ENCODE measurements around the gene VSTM4.

The VSTM4 gene, protein sequence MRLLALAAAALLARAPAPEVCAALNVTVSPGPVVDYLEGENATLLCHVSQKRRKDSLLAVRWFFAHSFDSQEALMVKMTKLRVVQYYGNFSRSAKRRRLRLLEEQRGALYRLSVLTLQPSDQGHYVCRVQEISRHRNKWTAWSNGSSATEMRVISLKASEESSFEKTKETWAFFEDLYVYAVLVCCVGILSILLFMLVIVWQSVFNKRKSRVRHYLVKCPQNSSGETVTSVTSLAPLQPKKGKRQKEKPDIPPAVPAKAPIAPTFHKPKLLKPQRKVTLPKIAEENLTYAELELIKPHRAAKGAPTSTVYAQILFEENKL

DNA sequence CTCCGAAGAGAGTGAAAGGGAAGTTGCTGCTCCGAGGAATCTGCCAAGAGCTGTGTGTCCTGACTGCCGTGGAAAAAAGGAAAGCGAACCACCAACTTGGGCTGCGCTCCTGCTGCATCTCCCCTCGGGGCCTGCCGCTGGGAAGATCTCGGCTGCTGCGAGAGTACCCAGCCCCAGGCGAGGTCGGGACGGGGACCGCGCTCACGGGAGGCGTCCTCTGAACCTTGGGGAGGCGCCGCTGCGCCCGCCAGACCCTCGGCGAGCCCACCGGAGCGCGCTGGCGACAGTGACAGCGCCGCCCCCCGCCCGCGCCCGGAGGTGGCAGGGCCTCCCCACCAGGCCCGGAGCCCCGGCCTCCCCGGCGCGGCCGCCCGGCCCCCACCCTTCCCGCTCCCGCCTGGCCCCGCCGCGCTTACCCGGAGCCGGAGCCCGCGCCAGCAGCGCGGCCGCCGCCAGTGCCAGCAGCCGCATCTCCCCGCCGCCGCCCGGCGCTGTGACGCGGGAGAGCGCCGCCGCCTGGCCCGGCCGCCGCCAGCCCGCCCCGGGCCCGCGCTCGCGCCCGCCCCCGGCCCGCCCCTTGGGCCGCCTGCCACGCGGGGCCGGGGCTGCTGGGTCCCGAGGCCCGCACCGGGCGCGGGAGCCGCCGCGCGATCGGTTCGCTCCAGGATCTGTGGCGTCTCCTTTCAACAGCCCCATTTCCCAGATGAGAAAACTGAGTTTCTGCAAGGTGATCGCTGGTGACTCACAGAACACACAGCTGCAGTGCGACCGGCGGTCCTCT lies at the start of gene VSTM4:
VSTM4 (minus strand) TSS at position 508 of the 781 bp plus-strand sequence; CDS start at position 471, 37 bp downstream.
- DNase-seq: no peak

DNA sequence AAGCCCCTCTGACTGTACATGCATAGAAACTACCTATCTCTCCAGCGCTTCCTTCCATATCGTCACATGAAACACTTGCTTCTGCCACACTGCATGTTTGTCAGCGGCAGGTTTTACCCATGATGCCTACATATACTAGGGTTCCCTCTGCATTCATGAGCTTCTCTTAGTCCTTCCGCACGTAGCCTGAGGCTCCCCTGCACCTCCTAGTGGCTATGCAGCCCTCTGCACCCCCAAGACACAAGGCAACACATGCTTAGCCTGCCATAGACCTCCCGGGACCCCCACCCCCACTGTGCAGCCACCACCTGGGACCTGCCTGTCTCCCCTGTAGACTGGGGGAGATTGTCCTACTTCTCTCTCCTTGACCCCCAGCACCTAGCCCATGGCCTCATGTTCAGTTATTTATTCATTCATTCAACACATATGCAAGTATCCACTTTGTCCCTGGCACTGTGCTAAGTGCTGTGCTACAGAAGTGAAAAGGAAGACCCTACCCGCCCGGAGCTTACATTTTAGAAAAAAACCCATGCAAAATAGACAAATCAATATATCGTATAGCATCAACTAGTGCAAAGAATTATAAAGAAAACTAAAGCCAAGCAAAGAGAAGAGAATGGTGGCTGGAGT lies 49.4 kb upstream of the VSTM4 start:
- no peak for DNase-seq

DNA sequence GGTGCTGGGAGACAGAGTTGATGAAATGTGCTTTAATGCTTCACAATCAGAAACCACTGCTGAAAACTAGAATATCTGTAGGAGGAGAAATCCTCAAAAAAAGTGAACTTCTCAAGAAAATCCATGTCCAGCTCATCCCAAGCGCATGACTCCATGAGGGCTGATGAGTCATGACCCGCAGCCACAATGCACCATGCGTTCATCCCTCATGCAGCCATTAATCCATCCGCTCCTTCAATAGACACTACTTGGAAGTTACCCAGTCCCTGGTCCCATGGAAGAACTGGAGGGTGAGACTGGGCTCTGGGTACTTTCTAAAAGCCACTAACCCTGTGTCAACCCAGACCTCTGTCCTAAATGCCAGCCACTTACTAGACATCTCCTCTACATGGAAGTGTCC lies 48.4 kb upstream of the VSTM4 start:
- DNase-seq: no peak

DNA sequence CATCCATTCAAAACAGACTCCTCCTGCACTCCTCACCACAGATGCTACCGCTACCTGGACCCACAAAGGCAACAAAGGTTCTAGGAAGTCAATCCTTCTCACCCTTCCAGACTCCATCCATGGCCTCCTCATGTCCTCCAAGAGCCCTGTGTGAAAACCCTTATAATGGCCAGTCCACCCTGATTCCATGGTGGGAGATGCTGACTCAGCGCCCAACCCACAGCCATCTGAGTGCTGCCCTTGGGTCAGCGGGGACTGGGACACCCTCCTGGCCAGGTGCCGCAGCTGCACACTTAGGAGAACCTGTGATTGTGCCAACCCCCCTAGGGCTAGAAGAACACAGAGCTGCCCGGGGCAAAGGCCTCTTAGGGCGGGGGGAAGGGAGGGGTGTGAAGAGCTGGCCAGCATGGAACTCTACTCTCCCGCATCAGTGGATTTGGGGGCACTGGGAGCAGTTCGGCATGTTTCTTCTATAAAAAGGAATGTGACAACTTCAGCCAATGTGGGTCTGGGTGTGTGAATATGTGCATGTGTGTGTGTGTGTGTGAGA lies 47.5 kb upstream of the VSTM4 start:
- DNase-seq: no peak

DNA sequence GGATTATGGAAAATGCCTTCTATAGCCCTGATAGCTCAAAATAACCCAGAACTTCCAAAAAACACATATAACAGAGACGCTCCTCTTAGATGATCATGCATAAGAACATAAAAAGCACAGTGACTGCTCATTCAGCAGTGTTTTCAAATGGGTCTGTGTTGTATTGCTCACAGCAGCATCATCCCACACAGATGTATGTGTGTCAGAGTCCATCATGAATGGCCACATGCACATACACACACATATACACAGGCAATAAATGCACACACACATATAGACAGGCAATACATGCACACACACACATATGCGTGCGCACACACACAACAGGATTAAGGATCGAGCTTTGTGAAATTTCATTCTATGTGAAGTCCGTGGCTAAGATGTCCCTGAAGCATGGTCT lies 46.7 kb upstream of the VSTM4 start:
- no peak for DNase-seq

DNA sequence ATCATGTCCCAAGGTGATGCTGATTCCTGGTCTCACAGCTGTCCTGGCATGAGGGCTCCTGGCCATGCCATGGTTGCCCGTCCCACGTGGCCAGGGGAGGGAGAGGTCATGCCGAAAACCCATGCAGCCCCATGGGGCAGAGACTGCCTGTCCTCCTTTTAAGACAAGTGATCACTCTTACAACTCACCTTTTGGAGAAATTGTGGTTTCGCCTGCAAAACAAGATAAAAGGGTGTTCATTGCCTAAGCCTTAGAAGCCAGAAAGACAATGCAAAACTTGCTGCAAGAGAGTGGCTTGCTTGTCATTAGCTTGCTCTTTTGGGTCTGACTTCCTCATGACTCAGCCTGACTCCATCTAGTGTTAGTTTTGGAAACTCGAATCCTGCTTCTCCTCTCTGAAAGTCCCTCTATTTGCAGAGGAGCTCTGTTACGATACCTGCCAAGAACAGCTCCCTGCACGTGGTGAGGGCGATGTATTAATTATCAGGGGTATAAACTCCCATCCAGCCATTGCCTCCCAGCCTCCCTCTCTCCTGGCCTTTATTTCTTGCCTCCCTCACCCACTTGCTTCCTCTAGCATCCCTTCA lies 46.2 kb upstream of the VSTM4 start:
- no peak for DNase-seq

DNA sequence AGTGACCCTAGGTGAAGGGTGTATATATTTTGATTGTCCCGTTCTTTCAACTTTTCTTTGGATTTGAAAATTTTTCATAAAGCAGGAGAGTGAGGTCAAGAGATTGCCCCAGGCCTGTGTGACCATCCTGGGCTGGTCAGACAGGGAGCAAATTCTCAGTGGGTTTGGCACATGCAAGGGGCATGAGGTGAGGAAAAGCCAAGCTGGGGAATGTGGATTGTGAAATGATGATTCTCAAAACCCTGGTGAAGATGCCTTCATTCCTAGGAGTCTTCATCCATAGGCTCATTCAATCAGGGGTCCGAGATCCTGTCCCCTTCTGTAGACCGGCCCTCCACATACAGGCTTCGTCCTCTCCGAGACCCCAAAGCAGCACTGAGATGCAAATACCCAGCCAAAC lies 45.5 kb upstream of the VSTM4 start:
- DNase-seq: no peak

DNA sequence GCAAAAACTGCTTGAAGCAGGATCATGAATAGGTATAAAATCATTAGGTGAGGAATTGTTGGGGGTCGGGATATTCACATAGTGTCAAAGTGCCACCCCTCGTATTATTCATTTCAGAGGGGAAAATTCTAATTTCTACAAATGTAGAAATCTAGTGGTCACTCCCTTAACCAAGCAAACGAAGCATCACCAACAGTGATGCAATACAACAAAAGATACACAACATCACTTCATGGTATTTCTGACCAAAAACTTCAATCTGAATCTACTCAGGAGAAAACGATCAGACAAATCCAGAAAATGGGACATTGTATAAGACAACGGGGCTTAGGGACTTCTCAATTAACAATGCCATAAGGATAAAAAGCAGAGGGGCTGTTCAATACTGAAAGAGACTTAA lies 44.8 kb upstream of the VSTM4 start:
- DNase-seq: no peak

DNA sequence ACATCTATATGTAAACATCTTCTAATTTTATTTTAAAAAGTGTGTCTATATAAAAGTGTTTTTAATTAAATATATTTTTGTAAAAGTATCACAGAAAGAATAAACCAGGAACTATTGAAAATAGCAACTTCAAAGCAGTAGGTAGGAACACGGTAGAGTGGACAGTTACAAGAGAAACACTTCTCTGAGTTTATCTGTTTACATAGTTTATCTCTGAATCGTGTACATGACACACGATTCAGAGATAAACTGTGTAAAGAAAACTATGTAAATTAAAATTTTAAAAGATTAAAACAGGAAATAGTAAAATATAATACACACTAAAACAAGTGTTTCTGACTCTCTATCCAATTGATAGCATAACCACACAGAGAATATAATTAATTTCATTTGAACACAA lies 43.6 kb upstream of the VSTM4 start:
- DNase-seq: no peak

DNA sequence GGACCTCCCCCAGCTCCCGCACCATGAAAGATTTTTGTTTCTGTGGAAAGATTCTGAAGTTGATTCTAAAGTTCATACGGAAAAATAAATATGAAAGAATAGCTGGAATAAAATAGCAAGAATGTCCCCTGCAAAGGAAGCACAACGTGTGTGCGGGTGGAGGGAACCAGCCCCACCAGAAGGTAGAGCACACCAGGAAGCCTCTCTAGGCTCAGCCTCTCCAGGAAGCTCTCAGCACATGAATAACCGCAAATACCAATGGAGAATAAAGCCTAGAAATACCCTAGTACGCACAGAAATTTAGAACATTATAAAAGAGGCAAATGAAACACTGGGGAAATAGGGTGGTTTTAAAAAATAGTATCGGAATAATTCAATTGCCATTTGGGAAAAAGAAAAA lies 43.1 kb upstream of the VSTM4 start:
- no peak for DNase-seq

DNA sequence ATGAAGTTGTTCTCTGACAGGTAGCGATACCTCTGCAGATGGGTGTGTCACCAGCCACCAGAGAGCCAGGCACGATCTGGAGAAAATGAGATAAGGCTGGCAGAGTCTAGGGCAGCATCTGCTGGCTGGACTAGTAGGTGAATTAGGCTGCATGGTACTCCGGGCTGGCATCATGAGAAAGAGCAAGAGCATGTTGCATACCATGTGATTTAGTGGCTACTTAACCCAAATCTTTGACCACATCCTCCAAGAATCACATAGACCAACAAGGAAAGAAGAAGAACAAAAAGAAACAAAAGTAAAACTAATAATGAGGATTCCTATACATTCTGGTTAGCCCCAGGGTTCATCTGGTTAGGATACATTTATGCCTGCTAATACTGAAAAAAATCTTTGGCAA lies 41.9 kb upstream of the VSTM4 start:
- no peak for DNase-seq

DNA sequence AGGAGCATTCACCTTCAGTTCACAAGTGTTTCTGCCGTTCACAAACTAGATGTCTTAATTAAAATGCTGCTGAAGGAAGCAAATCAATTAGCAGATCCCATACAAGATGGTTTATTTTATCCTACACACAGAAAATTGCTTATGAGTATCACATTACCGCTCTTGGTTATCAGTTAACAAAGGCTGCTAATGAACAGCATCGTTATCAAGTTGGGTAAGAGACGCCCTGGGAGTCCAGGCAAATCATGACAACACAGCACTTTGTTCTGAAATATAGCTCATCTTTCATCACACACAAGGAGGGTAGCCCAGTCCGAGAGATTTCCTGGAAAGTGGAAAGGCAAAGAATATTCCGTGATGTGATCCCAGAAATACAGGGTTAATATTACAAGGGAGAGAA lies 39.3 kb upstream of the VSTM4 start:
- DNase-seq: no peak

DNA sequence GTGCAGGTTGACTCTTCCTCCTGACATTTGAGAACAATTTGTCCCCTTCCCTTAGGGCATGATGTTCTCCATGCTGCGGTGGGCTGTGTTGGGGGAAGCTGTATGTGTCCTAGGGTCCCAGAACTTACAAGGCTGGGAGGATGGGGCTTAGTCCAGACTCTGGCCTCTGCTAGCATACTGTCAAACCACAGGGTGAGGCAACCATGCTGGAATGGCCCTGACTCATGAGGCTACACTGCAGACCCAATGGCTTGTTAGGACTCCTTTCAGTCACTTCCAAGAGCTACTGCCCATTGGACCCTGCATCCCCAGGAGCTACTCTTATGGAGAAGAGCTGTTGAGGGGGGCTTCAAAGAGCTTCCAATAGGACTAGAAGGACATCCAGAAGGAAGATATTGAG lies 38.6 kb upstream of the VSTM4 start:
- no peak for DNase-seq

DNA sequence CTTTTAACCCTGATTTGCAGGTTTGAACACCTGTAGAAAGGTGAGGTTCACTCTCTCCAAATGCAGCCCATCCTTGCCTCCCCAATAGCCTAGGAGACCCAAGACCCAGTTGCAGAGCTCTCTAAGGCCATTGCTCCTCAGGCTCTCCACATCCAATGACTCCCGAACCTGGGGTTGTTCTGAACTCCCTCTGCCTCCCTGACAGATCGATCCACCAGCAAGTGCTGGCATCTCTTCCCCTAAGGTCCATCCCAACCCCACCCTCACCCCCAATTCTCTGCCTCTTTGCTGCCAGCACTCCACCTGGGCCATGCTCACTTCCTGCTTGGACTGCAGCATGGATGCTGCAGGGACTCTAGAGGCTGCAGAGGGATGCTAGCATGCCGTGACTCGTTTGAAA lies 37.8 kb upstream of the VSTM4 start:
- no peak for DNase-seq

DNA sequence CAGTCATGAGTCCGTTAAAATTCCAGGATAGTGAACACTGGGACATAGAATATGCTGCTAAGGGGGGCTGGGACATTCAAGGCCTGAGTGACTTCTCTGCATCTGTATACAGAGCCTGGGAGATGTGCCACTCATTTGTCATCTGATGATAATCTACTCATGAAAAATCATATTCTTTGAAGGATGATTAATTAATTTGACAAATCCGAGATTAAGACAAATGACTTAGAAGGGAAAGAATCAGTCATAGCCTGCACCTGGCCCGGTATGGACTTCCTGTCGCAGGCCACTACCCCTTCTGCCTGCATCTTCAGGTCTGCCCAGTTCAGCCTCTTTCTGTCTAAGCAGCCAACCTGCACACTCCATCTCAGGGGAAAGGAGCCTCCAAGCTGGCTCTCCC lies 37.3 kb upstream of the VSTM4 start:
- no peak for DNase-seq

DNA sequence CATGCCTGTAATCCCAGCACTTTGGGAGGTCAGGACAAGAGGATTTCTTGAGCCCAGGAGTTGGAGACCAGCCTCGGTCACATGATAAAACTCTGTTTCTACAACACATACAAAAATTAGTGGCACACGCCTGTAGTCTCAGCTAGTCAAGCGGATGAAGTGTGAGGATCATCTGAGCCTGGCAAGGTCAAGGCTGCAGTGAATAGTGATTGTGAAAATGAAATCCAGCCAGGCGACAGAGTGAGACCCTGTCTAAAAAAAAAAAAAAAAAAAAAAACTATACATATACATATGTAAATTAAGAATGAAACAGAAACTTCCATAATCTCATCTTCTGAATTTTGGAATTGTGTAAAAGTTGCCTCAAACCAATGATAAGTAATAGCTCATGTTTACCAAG lies 36.7 kb upstream of the VSTM4 start:
- DNase-seq: no peak

DNA sequence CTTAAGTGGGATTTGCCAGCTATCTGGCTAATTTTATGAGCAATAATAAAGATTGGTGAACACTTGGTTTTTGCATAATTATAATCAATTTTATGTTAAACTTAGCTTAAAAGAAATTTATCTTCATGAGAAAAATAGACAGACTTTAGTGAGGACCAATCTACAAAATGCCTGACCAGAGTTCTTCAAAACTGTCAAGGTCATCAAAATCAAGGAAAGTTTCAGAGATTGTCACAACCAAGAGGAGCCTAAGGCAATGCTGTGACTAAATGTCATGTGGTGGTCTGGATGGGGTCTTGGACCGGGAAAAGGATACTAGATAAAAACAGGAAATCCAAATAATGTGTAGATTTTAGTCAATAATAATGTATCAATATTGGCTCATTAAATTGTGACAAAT lies 36.2 kb upstream of the VSTM4 start:
- DNase-seq: no peak

DNA sequence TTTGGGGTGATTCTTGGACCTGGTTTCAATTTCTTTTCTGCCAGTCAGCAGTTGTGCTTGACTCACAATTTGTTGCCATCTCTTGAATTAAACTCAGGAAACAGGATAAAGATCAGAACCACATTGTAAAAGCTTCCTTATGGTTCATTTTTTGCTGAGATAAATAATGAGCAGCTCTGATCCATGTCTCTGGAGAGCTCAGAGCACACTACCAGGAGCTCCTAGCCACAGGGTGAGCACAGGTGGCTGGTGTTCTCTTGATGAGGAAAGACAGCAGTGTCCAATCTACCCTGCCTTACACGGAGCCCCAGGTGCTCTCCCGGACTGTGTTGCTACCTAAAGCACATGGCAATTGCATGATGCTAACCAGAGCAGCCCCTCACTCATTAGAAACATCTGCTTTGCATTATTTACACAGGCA lies 35.7 kb upstream of the VSTM4 start:
- DNase-seq: no peak

DNA sequence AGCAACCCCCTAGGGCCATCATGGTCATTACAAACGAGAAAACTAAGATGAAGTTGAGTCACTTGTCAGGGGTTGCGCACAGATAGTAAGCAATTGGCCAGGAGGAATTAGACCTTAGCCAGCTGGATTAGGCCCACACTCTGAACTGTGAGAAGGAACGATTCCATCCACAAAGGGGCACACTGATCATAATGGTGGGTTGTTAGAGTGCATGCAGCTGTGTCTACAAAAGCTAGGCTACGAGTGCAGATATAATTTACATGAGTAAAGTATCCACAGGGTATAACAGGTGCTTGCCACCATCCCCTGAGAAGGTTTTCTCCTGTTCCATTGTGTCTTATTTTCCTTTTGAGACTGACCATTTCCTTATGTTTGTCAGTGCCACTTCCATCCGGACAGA lies 35.1 kb upstream of the VSTM4 start:
- no peak for DNase-seq

DNA sequence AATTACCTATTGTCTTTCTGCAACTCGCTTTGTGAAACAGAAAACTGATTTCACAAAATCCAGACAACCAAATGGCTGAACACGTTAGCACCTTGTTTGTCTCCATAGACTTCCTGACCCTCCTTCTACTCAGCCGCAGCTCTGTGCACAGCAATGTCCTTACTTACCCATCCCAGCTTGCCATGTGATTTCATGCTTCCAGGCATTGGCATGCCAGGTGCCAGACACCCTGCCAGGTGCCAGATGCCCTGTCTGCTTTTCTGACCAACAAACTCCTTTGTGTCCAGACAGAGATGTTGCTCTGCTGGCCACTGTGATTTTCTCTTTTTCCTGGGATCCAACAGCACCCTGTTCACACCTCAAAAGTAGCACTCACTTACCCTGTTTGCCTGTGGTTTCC lies 34.6 kb upstream of the VSTM4 start:
- DNase-seq: peak in 1 of 2 experiments; percentile 62

DNA sequence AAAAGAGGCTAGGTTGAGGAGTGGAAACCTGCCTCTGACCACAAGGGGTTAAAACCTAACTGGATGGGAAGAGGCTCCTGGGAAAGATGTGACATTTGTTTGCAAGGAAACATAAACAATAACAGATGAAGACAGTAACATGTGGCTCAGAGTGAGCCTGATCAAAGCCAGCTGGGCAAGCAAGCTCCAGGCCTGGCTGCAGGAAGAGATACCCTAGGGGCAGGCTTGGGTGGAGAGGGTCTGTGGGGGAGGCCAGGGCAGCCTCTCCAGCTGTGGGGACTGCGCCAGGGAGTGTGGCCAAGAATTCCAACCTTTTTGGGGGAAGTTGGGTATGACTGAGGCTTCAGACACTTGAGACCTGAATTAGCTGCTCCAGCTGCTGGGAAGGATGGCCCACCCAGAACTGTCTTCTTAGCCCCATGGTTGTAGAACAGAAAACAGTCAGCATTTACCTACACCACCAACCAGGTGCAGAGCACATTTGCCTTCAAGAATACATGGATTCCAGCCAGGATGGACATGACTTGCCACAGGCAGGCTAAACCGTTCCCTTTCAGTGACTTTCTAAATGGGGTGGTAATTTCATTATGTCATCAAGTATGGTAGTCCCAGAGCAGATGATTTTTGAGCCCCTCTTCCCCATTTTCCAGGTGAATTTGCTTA lies 28.9 kb upstream of the VSTM4 start:
- DNase-seq: no peak

DNA sequence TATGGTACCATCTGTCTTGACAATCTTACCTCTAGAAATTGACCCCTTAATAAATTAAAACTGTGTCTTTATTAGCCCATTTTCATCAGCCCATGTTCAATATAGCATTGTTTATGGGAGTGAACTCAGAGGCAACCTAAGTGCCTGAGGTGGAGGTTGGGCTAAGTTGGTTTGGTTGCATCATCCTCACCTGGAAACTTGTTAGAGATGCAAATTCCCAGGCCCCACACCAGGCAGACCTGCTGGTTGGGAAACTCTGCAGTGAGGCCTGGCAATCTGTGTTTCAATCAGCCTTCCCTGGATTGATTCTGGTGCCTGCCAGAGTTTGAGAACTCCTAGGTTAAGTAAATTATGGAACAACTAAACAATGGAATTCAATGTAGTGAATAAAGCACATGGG lies 27.9 kb upstream of the VSTM4 start:
- DNase-seq: no peak

Measured in cerebellar nuclear complex (tissue), 1 donor.